IPS DF 19.7 (cell line): ENCODE results near the gene DHX35.

ENCODE experiments used
- DNase-seq: peaks from one replicate; pipeline ENCODE4 v3.0.0-alpha.2; 2013; ENCODE audit warnings: low read depth, low spot score

The DHX35 gene

GRCh38 chr20:39019805-39020325, 57.7 kb downstream of the DHX35 start:
- DNase-seq: no peak

GRCh38 chr20:39021748-39022147, 59.6 kb downstream of the DHX35 start:
- DNase-seq: no peak

GRCh38 chr20:39025883-39026282, 63.7 kb downstream of the DHX35 start:
- no peak for DNase-seq

- DNase-seq: no peak
Observed at GRCh38 chr20:39029364-39029763, 67.2 kb downstream of the DHX35 start.

GRCh38 chr20:39032997-39033396, 70.9 kb downstream of the DHX35 start:
- DNase-seq: no peak

GRCh38 chr20:39036011-39036410, 73.9 kb downstream of the DHX35 start:
- no peak for DNase-seq

- no peak for DNase-seq
Observed at GRCh38 chr20:39036851-39037250, 74.7 kb downstream of the DHX35 start.

- DNase-seq: no peak
Observed at GRCh38 chr20:39038047-39038446, 75.9 kb downstream of the DHX35 start.

GRCh38 chr20:39038495-39038894, 76.4 kb downstream of the DHX35 start:
- DNase-seq: no peak

- DNase-seq: no peak
Observed at GRCh38 chr20:39039261-39039660, 77.1 kb downstream of the DHX35 start.

- no peak for DNase-seq
Observed at GRCh38 chr20:39040116-39040515, 78.0 kb downstream of the DHX35 start.

GRCh38 chr20:39041067-39041466, 78.9 kb downstream of the DHX35 start:
- DNase-seq: no peak

GRCh38 chr20:39042279-39043150, 80.4 kb downstream of the DHX35 start:
- DNase-seq: no peak

GRCh38 chr20:39044501-39044900, 82.4 kb downstream of the DHX35 start:
- no peak for DNase-seq

GRCh38 chr20:39045676-39046075, 83.5 kb downstream of the DHX35 start:
- DNase-seq: no peak

- DNase-seq: no peak
Observed at GRCh38 chr20:39047417-39047985, 85.4 kb downstream of the DHX35 start.

- peak; percentile 30 for DNase-seq
Observed at GRCh38 chr20:39048000-39048696, 86.0 kb downstream of the DHX35 start.

GRCh38 chr20:39049148-39049547, 87.0 kb downstream of the DHX35 start:
- DNase-seq: no peak

- peak; percentile 25 for DNase-seq
Observed at GRCh38 chr20:39049684-39050554, 87.8 kb downstream of the DHX35 start.

GRCh38 chr20:39050555-39050902, 88.4 kb downstream of the DHX35 start:
- DNase-seq: no peak

GRCh38 chr20:39052676-39053075, 90.5 kb downstream of the DHX35 start:
- no peak for DNase-seq

- DNase-seq: no peak
Observed at GRCh38 chr20:39057143-39057542, 95.0 kb downstream of the DHX35 start.
